ENCODE data around the gene NPHP4.
"Not testable (repeated sequence)": the region's sequence is repeated elsewhere in the genome, so short reads cannot be mapped to it uniquely, and the experiment has no call there.

The NPHP4 gene

GRCh38 chr1:6025269-6026094 lies 33.3 kb upstream of the NPHP4 start:
- peak in 1 of 2 donors; percentile 9 for DNase-seq (ENCODE audit: low read depth in 2 of 2)
- no peak for TF ChIP-seq CTCF (IDR thresholded peaks at IDR 0.05; ENCODE audit: low read depth, low read length)
- H3K4me3 ChIP-seq (replicated peaks in 1 of 2; ENCODE audit: low read depth in 2 of 2, low read length in 2 of 2): no peak overlapping the region

- DNase-seq (ENCODE audit: low read depth in 2 of 2): no peak
- H3K4me3 ChIP-seq (replicated peaks in 1 of 2; ENCODE audit: low read depth in 2 of 2, low read length in 2 of 2): no peak overlapping the region
- no peak for TF ChIP-seq CTCF (IDR thresholded peaks at IDR 0.05; ENCODE audit: low read depth, low read length)
Measured at GRCh38 chr1:6024376-6024775, 32.2 kb upstream of the NPHP4 start.

- H3K4me3 ChIP-seq (replicated peaks in 1 of 2; ENCODE audit: low read depth in 2 of 2, low read length in 2 of 2): no peak overlapping the region
- no peak for TF ChIP-seq CTCF (IDR thresholded peaks at IDR 0.05; ENCODE audit: low read depth, low read length)
- DNase-seq (ENCODE audit: low read depth in 2 of 2): no peak
Measured at GRCh38 chr1:6023346-6023745, 31.1 kb upstream of the NPHP4 start.

- no peak for TF ChIP-seq CTCF (IDR thresholded peaks at IDR 0.05; ENCODE audit: low read depth, low read length)
- no peak overlapping the region for H3K4me3 ChIP-seq (replicated peaks in 1 of 2; ENCODE audit: low read depth in 2 of 2, low read length in 2 of 2)
- DNase-seq (ENCODE audit: low read depth in 2 of 2): no peak
Measured at GRCh38 chr1:6022193-6022592, 30.0 kb upstream of the NPHP4 start.

GRCh38 chr1:6019166-6019845 lies 27.1 kb upstream of the NPHP4 start:
- DNase-seq (ENCODE audit: low read depth in 2 of 2): no peak
- TF ChIP-seq CTCF (IDR thresholded peaks at IDR 0.05; ENCODE audit: low read depth, low read length): no peak
- no peak overlapping the region for H3K4me3 ChIP-seq (replicated peaks in 1 of 2; ENCODE audit: low read depth in 2 of 2, low read length in 2 of 2)

- not testable (repeated sequence) for H3K4me3 ChIP-seq (replicated peaks in 1 of 2; ENCODE audit: low read depth in 2 of 2, low read length in 2 of 2); DNase-seq (ENCODE audit: low read depth in 2 of 2)
Measured at GRCh38 chr1:6017654-6018053, 25.4 kb upstream of the NPHP4 start.

- peak; percentile 31 to 57 for DNase-seq (ENCODE audit: low read depth in 2 of 2)
- no peak for TF ChIP-seq CTCF (IDR thresholded peaks at IDR 0.05; ENCODE audit: low read depth, low read length)
Measured at GRCh38 chr1:6016191-6016865, 24.1 kb upstream of the NPHP4 start.

More at GRCh38 chr1:6016191-6016865, 24.1 kb upstream of the NPHP4 start:
- H3K4me3 ChIP-seq (replicated peaks in 1 of 2; ENCODE audit: low read depth in 2 of 2, low read length in 2 of 2): no peak overlapping the region
